Stimulated activated CD4-positive, alpha-beta T cell treated with anti-CD3 and anti-CD28 coated beads, Interleukin-4, amount 100 ng/mL, for 24 hours (primary cell): ENCODE results near the gene PACRG.
"Not testable (repeated sequence)": the region's sequence is repeated elsewhere in the genome, so short reads cannot be mapped to it uniquely, and the experiment has no call there.

Experiments
- DNase-seq: peaks from one replicate; pipeline ENCODE4 v3.0.0-alpha.2; 2020

PACRG gene

GRCh38 chr6:162957062-162957461 lies 229.3 kb downstream of the PACRG start:
- no peak for DNase-seq

- DNase-seq: no peak
These were observed 233.1 kb downstream of the PACRG start for GRCh38 chr6:162960679-162961457.

- no peak for DNase-seq
These were observed 234.3 kb downstream of the PACRG start for GRCh38 chr6:162962093-162962492.

- DNase-seq: no peak
These were observed 236.1 kb downstream of the PACRG start for GRCh38 chr6:162963861-162964260.

- no peak for DNase-seq
These were observed 236.8 kb downstream of the PACRG start for GRCh38 chr6:162964488-162965140.

- DNase-seq: no peak
These were observed 237.6 kb downstream of the PACRG start for GRCh38 chr6:162965366-162965765.

GRCh38 chr6:162970246-162970645 lies 242.5 kb downstream of the PACRG start:
- DNase-seq: no peak

GRCh38 chr6:162971356-162971755 lies 243.6 kb downstream of the PACRG start:
- DNase-seq: no peak

GRCh38 chr6:162973151-162973872 lies 245.5 kb downstream of the PACRG start:
- DNase-seq: no peak

GRCh38 chr6:162973980-162974379 lies 246.2 kb downstream of the PACRG start:
- DNase-seq: no peak

GRCh38 chr6:162974685-162975084 lies 246.9 kb downstream of the PACRG start:
- no peak for DNase-seq

GRCh38 chr6:162976141-162976540 lies 248.4 kb downstream of the PACRG start:
- no peak for DNase-seq

GRCh38 chr6:162983234-162983633 lies 255.5 kb downstream of the PACRG start:
- not testable (repeated sequence) for DNase-seq

- DNase-seq: no peak
These were observed 271.0 kb downstream of the PACRG start for GRCh38 chr6:162998777-162999176.

- no peak for DNase-seq
These were observed 272.0 kb downstream of the PACRG start for GRCh38 chr6:162999575-163000285.

GRCh38 chr6:163001330-163001729 lies 273.6 kb downstream of the PACRG start:
- DNase-seq: no peak

- DNase-seq: no peak
These were observed 280.4 kb downstream of the PACRG start for GRCh38 chr6:163008186-163008585.

- no peak for DNase-seq
These were observed 280.9 kb downstream of the PACRG start for GRCh38 chr6:163008626-163009025.

- DNase-seq: no peak
These were observed 282.4 kb downstream of the PACRG start for GRCh38 chr6:163010145-163010544.

GRCh38 chr6:163014736-163015135 lies 287.0 kb downstream of the PACRG start:
- DNase-seq: no peak

- no peak for DNase-seq
These were observed 290.0 kb downstream of the PACRG start for GRCh38 chr6:163017801-163018200.

- DNase-seq: no peak
These were observed 292.2 kb downstream of the PACRG start for GRCh38 chr6:163019926-163020325.

GRCh38 chr6:163021054-163021453 lies 293.3 kb downstream of the PACRG start:
- no peak for DNase-seq
